ENCODE measurements around the gene CADPS2. TPM values are rescaled to one million over a fixed set of nuclear protein-coding genes. Genes with fewer than 3 reads are reported as not detected.

CADPS2 gene
- total and polyA plus RNA-seq, 12 donors = 14.6 to 103 (median 39.4) TPM

DNA sequence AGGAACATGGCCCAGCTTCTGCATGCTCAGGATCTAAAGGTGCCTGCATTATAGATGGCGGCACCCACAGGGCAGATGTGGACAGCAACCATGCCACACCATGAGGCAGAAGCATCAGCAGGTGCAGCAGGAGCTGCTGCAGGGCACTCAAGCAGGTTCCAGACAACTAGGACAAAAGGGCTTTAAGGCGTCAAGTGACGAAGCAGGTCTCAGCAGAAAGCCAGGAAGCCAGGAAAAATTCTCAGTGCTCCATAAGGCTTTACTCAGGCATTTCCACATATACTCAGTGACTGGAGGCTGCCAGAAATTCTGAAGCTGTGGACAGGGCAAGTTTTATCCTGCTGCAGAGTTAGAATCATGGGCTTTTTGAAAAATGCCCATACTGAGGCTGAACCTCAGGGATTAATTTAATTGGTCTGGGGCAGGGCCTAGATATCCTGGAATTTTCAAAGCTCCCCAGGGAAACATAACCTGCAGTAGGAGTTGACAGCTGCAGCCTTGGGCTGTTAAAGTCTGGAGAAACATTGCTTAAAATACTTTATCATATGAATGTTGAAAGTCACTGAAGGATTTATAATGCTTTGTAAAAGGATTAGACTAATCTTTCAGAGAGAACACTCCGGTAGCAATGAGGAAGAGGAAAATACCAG, 115.4 kb downstream of the CADPS2 start:
- DNase-seq = peak in 1 of 7 donors; percentile 5
- Histone ChIP-seq H3K27ac (no peak overlapping the region), H3K27me3 (no peaks in the 10 kb centered on the region), H3K9me3 (replicated peaks in 1 of 3) (no peaks in the 10 kb centered on the region), H3K4me1 (replicated peaks in 1 of 2) (peaks cover 0 to 7% of the 10 kb centered on the region in 2 donors), H3K4me3 (no peak overlapping the region), H3K36me3 (replicated peaks in 1 of 2) (no peaks in the 10 kb centered on the region)
- 61 to 72% (median 67%) methylated on average over 4 of the region's 4 CpGs for WGBS, 4 donors
- intact Hi-C loops (cut with DNase I) = no loop called here
- no peak for TF ChIP-seq POLR2A (IDR thresholded peaks at IDR 0.05)
- TF ChIP-seq, protein P1, sequence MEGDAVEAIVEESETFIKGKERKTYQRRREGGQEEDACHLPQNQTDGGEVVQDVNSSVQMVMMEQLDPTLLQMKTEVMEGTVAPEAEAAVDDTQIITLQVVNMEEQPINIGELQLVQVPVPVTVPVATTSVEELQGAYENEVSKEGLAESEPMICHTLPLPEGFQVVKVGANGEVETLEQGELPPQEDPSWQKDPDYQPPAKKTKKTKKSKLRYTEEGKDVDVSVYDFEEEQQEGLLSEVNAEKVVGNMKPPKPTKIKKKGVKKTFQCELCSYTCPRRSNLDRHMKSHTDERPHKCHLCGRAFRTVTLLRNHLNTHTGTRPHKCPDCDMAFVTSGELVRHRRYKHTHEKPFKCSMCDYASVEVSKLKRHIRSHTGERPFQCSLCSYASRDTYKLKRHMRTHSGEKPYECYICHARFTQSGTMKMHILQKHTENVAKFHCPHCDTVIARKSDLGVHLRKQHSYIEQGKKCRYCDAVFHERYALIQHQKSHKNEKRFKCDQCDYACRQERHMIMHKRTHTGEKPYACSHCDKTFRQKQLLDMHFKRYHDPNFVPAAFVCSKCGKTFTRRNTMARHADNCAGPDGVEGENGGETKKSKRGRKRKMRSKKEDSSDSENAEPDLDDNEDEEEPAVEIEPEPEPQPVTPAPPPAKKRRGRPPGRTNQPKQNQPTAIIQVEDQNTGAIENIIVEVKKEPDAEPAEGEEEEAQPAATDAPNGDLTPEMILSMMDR (IDR thresholded peaks at IDR 0.05) = no peak

DNA sequence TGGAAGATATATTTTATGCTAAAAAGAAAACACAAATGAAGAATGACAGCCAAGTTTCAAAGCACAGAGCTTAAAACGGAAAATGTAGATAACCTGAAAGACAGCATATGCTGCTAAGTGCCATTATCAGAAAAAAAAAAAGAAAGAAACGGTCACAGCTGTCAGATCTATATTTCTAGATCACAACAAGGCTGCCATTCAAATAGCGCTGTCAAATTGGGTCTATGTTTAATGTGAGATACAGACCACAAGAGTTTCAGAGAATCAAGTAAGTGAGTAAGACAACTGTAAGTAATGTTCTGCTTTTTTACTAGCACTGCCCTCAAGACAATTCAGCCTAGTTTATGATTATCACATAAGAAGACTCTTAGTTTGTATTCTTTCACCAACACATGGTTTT, 117.4 kb downstream of the CADPS2 start:
- Histone ChIP-seq H3K27me3 (no peaks in the 10 kb centered on the region), H3K27ac (no peak overlapping the region), H3K4me3 (no peak overlapping the region), H3K4me1 (replicated peaks in 1 of 2) (peaks cover 0 to 7% of the 10 kb centered on the region in 2 donors), H3K9me3 (replicated peaks in 1 of 3) (no peaks in the 10 kb centered on the region), H3K36me3 (replicated peaks in 1 of 2) (no peaks in the 10 kb centered on the region)
- no peak for TF ChIP-seq POLR2A (IDR thresholded peaks at IDR 0.05)
- TF ChIP-seq, protein P1 (IDR thresholded peaks at IDR 0.05) = no peak
- intact Hi-C loops (cut with DNase I) = no loop called here
- DNase-seq = no peak
- WGBS, 4 donors = 73 to 83% (median 77%) methylated on average over 3 of the region's 3 CpGs

DNA sequence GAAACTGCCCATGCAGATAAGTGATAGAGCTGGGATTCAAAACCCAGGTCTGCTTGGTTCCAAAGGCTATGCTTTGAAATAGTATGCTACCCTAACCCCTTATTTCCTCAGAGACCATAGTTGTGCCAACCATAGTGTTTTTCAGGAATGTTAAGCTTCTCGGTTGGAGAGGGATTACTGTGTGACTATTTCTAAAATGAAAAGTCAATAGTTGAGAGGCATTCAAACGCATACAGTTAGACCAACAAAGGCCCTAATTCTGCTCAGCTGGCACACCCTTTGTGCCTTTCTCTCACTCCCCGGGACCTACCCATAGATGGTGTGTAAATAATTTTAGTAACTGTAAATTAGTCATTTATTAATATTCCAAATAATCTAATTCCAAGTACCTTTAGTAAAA, 118.9 kb downstream of the CADPS2 start:
- peaks cover 0 to 11% of the 10 kb centered on the region in 2 donors for H3K4me1 ChIP-seq (replicated peaks in 1 of 2)

DNA sequence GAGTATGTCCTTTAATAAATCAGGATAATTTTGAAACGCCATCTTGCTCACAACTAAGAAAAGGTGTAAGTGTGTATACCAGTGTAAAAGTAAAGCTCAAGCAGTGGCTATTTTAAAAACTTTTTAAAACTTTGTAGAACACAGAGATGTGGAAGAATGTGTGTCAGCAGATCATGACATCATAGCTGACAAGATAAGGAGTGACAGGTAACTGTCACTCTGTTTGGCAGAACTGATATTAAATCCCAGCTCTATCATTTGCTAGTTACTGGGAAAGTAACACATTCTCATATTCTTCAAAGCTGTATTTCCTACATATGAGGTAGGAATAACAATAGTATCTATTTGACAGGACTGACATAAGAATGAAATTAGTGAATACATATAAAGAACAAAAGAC, 119.7 kb downstream of the CADPS2 start:
- 86 to 96% (median 92%) methylated on average over 1 of the region's 1 CpG for WGBS, 4 donors
- intact Hi-C loops (cut with DNase I) = no loop called here
- Histone ChIP-seq H3K27me3 (no peaks in the 10 kb centered on the region), H3K4me1 (replicated peaks in 1 of 2) (peaks cover 0 to 16% of the 10 kb centered on the region in 2 donors), H3K9me3 (replicated peaks in 1 of 3) (no peaks in the 10 kb centered on the region), H3K4me3 (no peak overlapping the region), H3K36me3 (replicated peaks in 1 of 2) (no peaks in the 10 kb centered on the region), H3K27ac (no peak overlapping the region)
- no peak for DNase-seq
- no peak for TF ChIP-seq POLR2A (IDR thresholded peaks at IDR 0.05)
- TF ChIP-seq, protein P1 (IDR thresholded peaks at IDR 0.05) = no peak

More for the DNA sequence above, 118.9 kb downstream of the CADPS2 start:
- Histone ChIP-seq H3K36me3 (replicated peaks in 1 of 2) (no peaks in the 10 kb centered on the region), H3K27ac (no peak overlapping the region), H3K27me3 (no peaks in the 10 kb centered on the region), H3K4me3 (no peak overlapping the region), H3K9me3 (replicated peaks in 1 of 3) (no peaks in the 10 kb centered on the region)
- intact Hi-C loops (cut with DNase I) = no loop called here
- TF ChIP-seq, protein P1 (IDR thresholded peaks at IDR 0.05) = no peak
- no peak for TF ChIP-seq POLR2A (IDR thresholded peaks at IDR 0.05)
- no peak for DNase-seq
- WGBS, 4 donors = 86 to 92% (median 89%) methylated on average over 3 of the region's 3 CpGs
